HepG2 (cell line): ENCODE results near the gene ALDH3A2. TPM values are rescaled to one million over a fixed set of nuclear protein-coding genes. Genes with fewer than 3 reads are reported as not detected.

Experiments
- ATAC-seq: fragments of 200-7000 bp; cut with Tn5 transposase; 3 replicates; pipeline ENCODE4 v1.9.1; 2020; ENCODE audit warnings: mild to moderate bottlenecking, moderate library complexity
- BruUV-seq: library from RNA; stranded (reverse); fragments of 400-500 nt; replicated peaks from 2 replicates; lab custom pipeline; 2021; lab: Mats Ljungman, UMichigan
- CTCF ChIA-PET: fragments of 300-600 bp; formaldehyde crosslinking; extraction: SDS; loops from one replicate; lab custom pipeline; 2021; ENCODE audit warnings: low total read pairs, inconsistent platforms, low intra/inter-chr PET ratio; lab: Yijun Ruan, JAX
- POLR2A ChIA-PET: fragments of 350-600 bp; sonication (Branson Sonifier 250); formaldehyde crosslinking; loops from one replicate; lab custom pipeline; 2020; ENCODE audit warnings: antibody characterized with exemption, inconsistent platforms; lab: Yijun Ruan, JAX
- DNase-seq: peaks from one replicate; pipeline ENCODE4 v3.0.0-alpha.2; 2015; ENCODE audit warnings: low spot score
- FAIRE-seq: peaks from 3 replicates; lab custom pipeline; 2011; peaks lifted over from hg19 to GRCh38; lab: Jason Lieb, UNC
- H2AFZ ChIP-seq: one replicate; pipeline ENCODE4 v1.6.1; 2011; ENCODE audit warnings: low read length, inconsistent platforms
- H3K27ac ChIP-seq: fragments of 300-600 bp; 3 replicates; pipeline ENCODE4 v1.8.0; 2011; ENCODE audit warnings: mixed run types, mild to moderate bottlenecking, mixed read lengths, low read length, inconsistent platforms; ENCODE audit not compliant: insufficient read depth; ENCODE audit errors: extremely low read length
- H3K27me3 ChIP-seq, 2 experiments: fragments of 200-600 bp in 1 of 2; 2 replicates in 1 of 2; 3 replicates in 1 of 2; pipeline versions ENCODE4 v1.6.0 to v1.8.0; 2011; ENCODE audit warnings: low read length in 2 of 2, mild to moderate bottlenecking in 2 of 2, moderate library complexity in 2 of 2, inconsistent platforms in 1 of 2; ENCODE audit not compliant: insufficient read depth in 2 of 2, control insufficient read depth in 1 of 2
- H3K36me3 ChIP-seq, 2 experiments: fragments of 200-600 bp in 1 of 2; replicated peaks in 1 of 2; 2 replicates in 1 of 2; 3 replicates in 1 of 2; pipeline versions ENCODE4 v1.5.1 to v1.8.0; 2011; ENCODE audit warnings: low read length in 2 of 2, inconsistent platforms in 1 of 2; ENCODE audit not compliant: insufficient read depth in 2 of 2, control insufficient read depth in 1 of 2
- H3K4me1 ChIP-seq: 2 replicates; pipeline ENCODE4 v1.5.1; 2012; ENCODE audit warnings: low read length, inconsistent platforms; ENCODE audit not compliant: insufficient read depth
- H3K4me2 ChIP-seq: 2 replicates; pipeline ENCODE4 v1.6.0; 2011; ENCODE audit warnings: low read depth, low read length, inconsistent platforms
- H3K4me3 ChIP-seq, 3 experiments: fragments of 200-600 bp in 1 of 3; sonication (generic), shearing (Covaris generic) in 1 of 3; replicated peaks in 1 of 3; 2 replicates each; pipeline ENCODE4 v1.5.1; 2011 to 2016; ENCODE audit warnings: low read length in 3 of 3, inconsistent platforms in 2 of 3, low read depth in 2 of 3, mild to moderate bottlenecking in 2 of 3, control low read depth in 1 of 3, mixed read lengths in 1 of 3; ENCODE audit not compliant: insufficient read depth in 1 of 3
- H3K79me2 ChIP-seq: one replicate; pipeline ENCODE4 v1.6.1; 2011; ENCODE audit warnings: low read length, inconsistent platforms; ENCODE audit not compliant: insufficient read depth
- H3K9ac ChIP-seq: 2 replicates; pipeline ENCODE4 v1.6.0; 2011; ENCODE audit warnings: mild to moderate bottlenecking, low read depth, low read length, inconsistent platforms; ENCODE audit not compliant: insufficient read depth
- H3K9me3 ChIP-seq: 2 replicates; pipeline ENCODE4 v1.5.1; 2012; ENCODE audit warnings: mild to moderate bottlenecking, low read length
- H4K20me1 ChIP-seq: 2 replicates; pipeline ENCODE4 v1.6.0; 2011; ENCODE audit warnings: inconsistent platforms, mild to moderate bottlenecking, low read length, moderate library complexity; ENCODE audit not compliant: insufficient read depth
- BRD4 ChIP-seq: sonication (generic); formaldehyde crosslinking; IDR thresholded peaks from 2 replicates; pipeline ENCODE4 v1.4.0; 2020; ENCODE audit warnings: missing genetic modification reagents
- FIP1L1 ChIP-seq: fragments of 200-400 bp; formaldehyde crosslinking; IDR thresholded peaks from 2 replicates; pipeline ENCODE4 v1.6.1; 2018; ENCODE audit warnings: low read depth, mild to moderate bottlenecking, low read length, moderate library complexity, borderline replicate concordance; ENCODE audit not compliant: insufficient read depth
- ISX ChIP-seq: sonication (generic); formaldehyde crosslinking; conservative IDR thresholded peaks from 2 replicates; pipeline ENCODE4 v1.5.0; 2020; ENCODE audit warnings: missing genetic modification reagents
- NCOA2 ChIP-seq: sonication (generic); formaldehyde crosslinking; IDR thresholded peaks from 2 replicates; pipeline ENCODE4 v1.8.0; 2022; ENCODE audit warnings: inconsistent platforms
- SRY ChIP-seq: sonication (generic); formaldehyde crosslinking; IDR thresholded peaks from 2 replicates; pipeline ENCODE4 v1.8.0; 2022; ENCODE audit warnings: mild to moderate bottlenecking, missing genetic modification reagents
- TCF7 ChIP-seq: sonication (generic); IDR thresholded peaks from 2 replicates; pipeline ENCODE4 v1.6.1; 2016; ENCODE audit warnings: antibody characterized with exemption, low read depth
- XBP1 ChIP-seq: sonication (generic); formaldehyde crosslinking; IDR thresholded peaks from 2 replicates; pipeline ENCODE4 v1.5.0; 2020; ENCODE audit warnings: missing genetic modification reagents
- ZNF382 ChIP-seq: sonication (generic); formaldehyde crosslinking; IDR thresholded peaks from 2 replicates; pipeline ENCODE4 v1.5.0; 2020; ENCODE audit warnings: missing genetic modification reagents, mild to moderate bottlenecking, borderline replicate concordance
- ZNF562 ChIP-seq: sonication (generic); formaldehyde crosslinking; IDR thresholded peaks from 2 replicates; pipeline ENCODE4 v1.8.0; 2022; ENCODE audit warnings: missing genetic modification reagents, borderline replicate concordance
- ZNF670 ChIP-seq: sonication (generic); formaldehyde crosslinking; IDR thresholded peaks from 2 replicates; pipeline ENCODE4 v1.8.0; 2022; ENCODE audit warnings: mild to moderate bottlenecking, missing genetic modification reagents, borderline replicate concordance
- ZNF7 ChIP-seq: IDR thresholded peaks from 2 replicates; pipeline ENCODE4 v1.6.1; 2016; ENCODE audit warnings: missing biosample characterization, missing genetic modification reagents
- WGBS: methylation state at CpG from one replicate; pipeline ENCODE4 v1.1.6; 2017; ENCODE audit warnings: low lambda C conversion rate; 5-methylcytosine and 5-hydroxymethylcytosine counted together
- in situ Hi-C: cut with HindIII; loops from 2 replicates; pipeline ENCODE4 v1.10.0; 2017; ENCODE audit warnings: low pct_unique_long_range_greater_than_20kb; ENCODE audit not compliant: extremely low pct_ligation_motif_present
- intact Hi-C: fragments of 100-400 bp; cut with micrococcal nuclease; formaldehyde crosslinking; loops from one replicate; pipeline ENCODE4 v1.10.0; 2022; ENCODE audit not compliant: unreplicated experiment
- polyA plus RNA-seq, 8 experiments: library from polyadenylated mRNA; depleted of rRNA in 3 of 8; stranded (reverse) in 7 of 8; unstranded in 1 of 8; fragments of >200 nt; fragmentation: Illumina TruSeq in 4 of 8; extraction: Trizol in 4 of 8; gene quantifications; 2 replicates each; pipeline versions ENCODE4 v1.2.1 to v1.2.3, GENCODE V29; 2011 to 2016; ENCODE audit warnings: low read depth in 4 of 8, missing spikeins in 1 of 8, mixed read lengths in 1 of 8; ENCODE audit not compliant: insufficient read depth in 1 of 8
- total RNA-seq, 5 experiments: library from RNA; depleted of rRNA; stranded (reverse); fragments of >200 nt; fragmentation: Illumina TruSeq; extraction: Trizol; gene quantifications; 2 replicates each; pipeline ENCODE4 v1.2.3, GENCODE V29; 2016; ENCODE audit warnings: low read depth in 1 of 5
- TF ChIP-seq, protein P1 (sequence below): sonication (generic); IDR thresholded peaks from 2 replicates; pipeline ENCODE4 v1.6.1; 2016; ENCODE audit warnings: low read depth, borderline replicate concordance
- TF ChIP-seq, protein P2 (sequence below): sonication (generic); formaldehyde crosslinking; IDR thresholded peaks from 2 replicates; pipeline ENCODE4 v1.4.0; 2020; ENCODE audit warnings: mild to moderate bottlenecking, missing genetic modification reagents
- TF ChIP-seq, protein P3 (sequence below): sonication (generic); formaldehyde crosslinking; conservative IDR thresholded peaks from 2 replicates; pipeline ENCODE4 v1.4.0; 2020; ENCODE audit warnings: missing genetic modification reagents

ALDH3A2 gene
- total and polyA plus RNA-seq, 2 of the 13 experiments (the other 11 are each of a cell fraction or from before 2014, with no cell fraction given) = 80.8 to 180 TPM

GRCh38 chr17:19629449-19629848 is 19.1 kb upstream of the ALDH3A2 start:
- Histone ChIP-seq H3K4me2 (no peak overlapping the region), H3K4me3 (no peak overlapping the region), H4K20me1 (no peaks in the 10 kb centered on the region), H3K9me3 (no peaks in the 10 kb centered on the region), H3K9ac (no peak overlapping the region), H3K36me3 (no peaks in the 10 kb centered on the region)
- no peak for DNase-seq
- CTCF ChIA-PET = no interaction called here
- in situ Hi-C loops = no loop called here
- 25% methylated on average over 3 of the region's 3 CpGs for WGBS
- no TSS peak for BruUV-seq
- no peak for TF ChIP-seq ZNF562
- TF ChIP-seq, protein P1, sequence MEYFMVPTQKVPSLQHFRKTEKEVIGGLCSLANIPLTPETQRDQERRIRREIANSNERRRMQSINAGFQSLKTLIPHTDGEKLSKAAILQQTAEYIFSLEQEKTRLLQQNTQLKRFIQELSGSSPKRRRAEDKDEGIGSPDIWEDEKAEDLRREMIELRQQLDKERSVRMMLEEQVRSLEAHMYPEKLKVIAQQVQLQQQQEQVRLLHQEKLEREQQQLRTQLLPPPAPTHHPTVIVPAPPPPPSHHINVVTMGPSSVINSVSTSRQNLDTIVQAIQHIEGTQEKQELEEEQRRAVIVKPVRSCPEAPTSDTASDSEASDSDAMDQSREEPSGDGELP = peak; percentile 32; the same call in 1 of the 2 replicates
- TF ChIP-seq, all 625 proteins: peak for 1
- Histone ChIP-seq H3K4me1 (peaks cover 44% of the 10 kb centered on the region), H3K27ac (no peak overlapping the region), H3K27me3 (no peaks in the 10 kb centered on the region), H3K79me2 (no peaks in the 10 kb centered on the region), H2AFZ (no peak overlapping the region)
- FAIRE-seq = peak; percentile 58
- ATAC-seq = no peak
- POLR2A ChIA-PET = interaction anchor here (2.2 kb wide), 1 partner anchor 19 kb away, joined by 9 read pairs; the partner anchor contains the start of gene ALDH3A2
- intact Hi-C loops = no loop called here

DNA sequence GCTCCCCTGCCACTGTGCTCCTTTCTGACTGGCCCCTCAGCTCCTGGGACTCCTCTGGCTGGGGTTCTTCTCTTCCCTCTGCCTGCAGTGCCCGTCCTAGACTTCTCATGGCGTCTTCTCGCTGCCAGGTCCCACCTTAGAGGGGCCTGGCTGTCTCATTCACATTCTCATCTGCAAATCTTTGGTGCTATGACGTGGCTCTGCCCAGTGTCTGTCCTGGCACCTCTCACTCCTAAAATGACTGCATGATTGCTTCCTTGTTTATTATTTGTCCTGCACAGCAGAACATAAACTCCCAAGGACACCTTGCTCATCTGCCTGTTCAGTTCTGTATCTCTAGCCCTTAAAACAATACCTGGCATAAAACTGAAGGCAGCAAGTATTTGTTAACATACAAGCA is 18.5 kb upstream of the ALDH3A2 start:
- Histone ChIP-seq H3K9me3 (no peaks in the 10 kb centered on the region), H3K27me3 (no peaks in the 10 kb centered on the region), H3K36me3 (no peaks in the 10 kb centered on the region), H4K20me1 (no peaks in the 10 kb centered on the region), H3K4me2 (no peak overlapping the region), H3K4me3 (no peak overlapping the region), H3K9ac (no peak overlapping the region), H3K79me2 (no peaks in the 10 kb centered on the region), H3K4me1 (peaks cover 41% of the 10 kb centered on the region), H2AFZ (no peak overlapping the region), H3K27ac (no peak overlapping the region)
- BruUV-seq = no TSS peak
- DNase-seq (no peak), ATAC-seq (no peak), FAIRE-seq (no peak)
- CTCF ChIA-PET = no interaction called here
- POLR2A ChIA-PET = interaction anchor here (2.2 kb wide), 1 partner anchor 18 kb away, joined by 9 read pairs; the partner anchor contains the start of gene ALDH3A2
- intact Hi-C loops = no loop called here
- in situ Hi-C loops = no loop called here
- 87% methylated on average over 4 of the region's 4 CpGs for WGBS
- no peak for TF ChIP-seq NCOA2 (CRISPR knock-in tag)
- TF ChIP-seq, protein P2, sequence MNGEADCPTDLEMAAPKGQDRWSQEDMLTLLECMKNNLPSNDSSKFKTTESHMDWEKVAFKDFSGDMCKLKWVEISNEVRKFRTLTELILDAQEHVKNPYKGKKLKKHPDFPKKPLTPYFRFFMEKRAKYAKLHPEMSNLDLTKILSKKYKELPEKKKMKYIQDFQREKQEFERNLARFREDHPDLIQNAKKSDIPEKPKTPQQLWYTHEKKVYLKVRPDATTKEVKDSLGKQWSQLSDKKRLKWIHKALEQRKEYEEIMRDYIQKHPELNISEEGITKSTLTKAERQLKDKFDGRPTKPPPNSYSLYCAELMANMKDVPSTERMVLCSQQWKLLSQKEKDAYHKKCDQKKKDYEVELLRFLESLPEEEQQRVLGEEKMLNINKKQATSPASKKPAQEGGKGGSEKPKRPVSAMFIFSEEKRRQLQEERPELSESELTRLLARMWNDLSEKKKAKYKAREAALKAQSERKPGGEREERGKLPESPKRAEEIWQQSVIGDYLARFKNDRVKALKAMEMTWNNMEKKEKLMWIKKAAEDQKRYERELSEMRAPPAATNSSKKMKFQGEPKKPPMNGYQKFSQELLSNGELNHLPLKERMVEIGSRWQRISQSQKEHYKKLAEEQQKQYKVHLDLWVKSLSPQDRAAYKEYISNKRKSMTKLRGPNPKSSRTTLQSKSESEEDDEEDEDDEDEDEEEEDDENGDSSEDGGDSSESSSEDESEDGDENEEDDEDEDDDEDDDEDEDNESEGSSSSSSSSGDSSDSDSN = no peak
- no peak for TF ChIP-seq SRY
- no peak for TF ChIP-seq BRD4 (CRISPR knock-in tag)
- no peak for TF ChIP-seq FIP1L1
- TF ChIP-seq, protein P3, sequence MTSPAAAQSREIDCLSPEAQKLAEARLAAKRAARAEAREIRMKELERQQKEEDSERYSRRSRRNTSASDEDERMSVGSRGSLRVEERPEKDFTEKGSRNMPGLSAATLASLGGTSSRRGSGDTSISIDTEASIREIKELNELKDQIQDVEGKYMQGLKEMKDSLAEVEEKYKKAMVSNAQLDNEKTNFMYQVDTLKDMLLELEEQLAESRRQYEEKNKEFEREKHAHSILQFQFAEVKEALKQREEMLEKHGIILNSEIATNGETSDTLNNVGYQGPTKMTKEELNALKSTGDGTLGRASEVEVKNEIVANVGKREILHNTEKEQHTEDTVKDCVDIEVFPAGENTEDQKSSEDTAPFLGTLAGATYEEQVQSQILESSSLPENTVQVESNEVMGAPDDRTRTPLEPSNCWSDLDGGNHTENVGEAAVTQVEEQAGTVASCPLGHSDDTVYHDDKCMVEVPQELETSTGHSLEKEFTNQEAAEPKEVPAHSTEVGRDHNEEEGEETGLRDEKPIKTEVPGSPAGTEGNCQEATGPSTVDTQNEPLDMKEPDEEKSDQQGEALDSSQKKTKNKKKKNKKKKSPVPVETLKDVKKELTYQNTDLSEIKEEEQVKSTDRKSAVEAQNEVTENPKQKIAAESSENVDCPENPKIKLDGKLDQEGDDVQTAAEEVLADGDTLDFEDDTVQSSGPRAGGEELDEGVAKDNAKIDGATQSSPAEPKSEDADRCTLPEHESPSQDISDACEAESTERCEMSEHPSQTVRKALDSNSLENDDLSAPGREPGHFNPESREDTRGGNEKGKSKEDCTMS = no peak
- TF ChIP-seq ZNF670 (CRISPR knock-in tag) = no peak
- no peak for TF ChIP-seq ISX (CRISPR knock-in tag)
- TF ChIP-seq ZNF382 (CRISPR knock-in tag) = no peak
- TF ChIP-seq TCF7 = no peak
- no peak for TF ChIP-seq ZNF7
- no peak for TF ChIP-seq XBP1
